ENCODE data around the gene KATNB1. TPM values are rescaled to one million over a fixed set of nuclear protein-coding genes. Genes with fewer than 3 reads are reported as not detected.

Gene KATNB1
- polyA plus RNA-seq, 1 of the 3 experiments (the other 2 are of a cell fraction), result 43.7 TPM

DNA sequence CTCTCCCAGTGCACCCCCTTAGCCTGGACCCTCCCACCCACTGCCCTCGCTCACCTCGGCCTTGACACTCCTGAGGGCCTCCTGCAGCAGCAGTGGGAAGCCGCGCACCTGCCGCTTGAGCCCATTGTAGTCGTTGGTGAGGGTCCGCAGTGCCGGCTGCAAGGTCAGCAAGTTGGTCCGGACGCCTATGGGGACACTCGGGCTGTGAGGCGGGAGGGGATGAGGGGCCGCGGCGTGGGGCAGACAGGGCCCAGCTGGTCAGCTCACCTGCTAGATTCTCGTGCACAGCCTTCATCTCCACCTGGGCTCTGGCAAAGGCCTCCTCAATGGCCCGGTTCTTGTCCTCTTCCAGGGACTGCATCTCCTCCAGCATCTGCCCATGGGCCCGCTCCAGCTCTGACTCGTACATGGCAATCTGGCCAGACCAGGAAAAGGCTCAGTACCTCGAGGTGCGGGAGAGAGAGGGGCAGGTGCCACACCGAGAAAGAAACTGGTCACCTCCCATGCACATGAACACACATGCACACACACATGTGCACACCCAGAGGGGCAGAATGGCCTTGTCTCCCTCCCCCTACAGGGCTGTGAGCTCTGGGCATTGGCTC, 34.1 kb downstream of the KATNB1 start:
- ChIA-PET CTCF (interaction anchor here (1.0 to 1.3 kb wide), 3 partner anchors 12 to 59 kb away, joined by 3 to 7 read pairs (median 5); no protein-coding TSS in a partner anchor), POLR2A (no interaction called here)
- Histone ChIP-seq H3K9me2 (no peaks in the 10 kb centered on the region), H3K27me3 (ENCODE audit: insufficient read depth) (no peaks in the 10 kb centered on the region), H3K27ac (ENCODE audit: low read depth in 2 of 2, low read length in 1 of 2) (no peak overlapping the region), H3K79me2 (ENCODE audit: insufficient read depth) (0 out of 2 replicates have a peak, but pooled peaks cover 2% of the 10 kb centered on the region), H3F3A (replicated peaks; ENCODE audit: insufficient read depth) (peaks cover 12% of the 10 kb centered on the region), H3K4me1 (ENCODE audit: control insufficient read depth in 1 of 2, insufficient read depth in 2 of 2, low read depth in 1 of 2, low read length in 1 of 2) (no peaks in the 10 kb centered on the region; a peak in 3 of 4 replicates), H4K20me1 (ENCODE audit: insufficient read depth) (peaks cover 9% of the 10 kb centered on the region; the same call in 1 of the 2 replicates), H2AFZ (ENCODE audit: low read depth) (no peak overlapping the region), H3K4me3 (ENCODE audit: low read depth in 2 of 2, low read length in 1 of 2) (no peak overlapping the region), H3K36me3 (replicated peaks in 1 of 2; ENCODE audit: control insufficient read depth in 1 of 2, insufficient read depth in 2 of 2, low read length in 1 of 2) (peaks cover 13 to 25% of the 10 kb centered on the region in 2 experiments), H3K9me3 (no peaks in the 10 kb centered on the region), H3K9ac (no peak overlapping the region), H3K4me2 (no peak overlapping the region)
- 97% methylated on average over 11 of the region's 22 CpGs for WGBS (ENCODE audit: low lambda C conversion rate)
- TF ChIP-seq FOXM1 (IDR thresholded peaks at IDR 0.05; ENCODE audit: low read depth) (no peak), NFIC (IDR thresholded peaks at IDR 0.05; ENCODE audit: borderline replicate concordance) (no peak), RFX5 (IDR thresholded peaks at IDR 0.05; ENCODE audit: low read length) (no peak), GABPA (IDR thresholded peaks at IDR 0.05; ENCODE audit: low read depth) (no peak), CHD2 (IDR thresholded peaks at IDR 0.05; ENCODE audit: low read length, partially characterized antibody) (no peak)
- TF ChIP-seq, protein P1, sequence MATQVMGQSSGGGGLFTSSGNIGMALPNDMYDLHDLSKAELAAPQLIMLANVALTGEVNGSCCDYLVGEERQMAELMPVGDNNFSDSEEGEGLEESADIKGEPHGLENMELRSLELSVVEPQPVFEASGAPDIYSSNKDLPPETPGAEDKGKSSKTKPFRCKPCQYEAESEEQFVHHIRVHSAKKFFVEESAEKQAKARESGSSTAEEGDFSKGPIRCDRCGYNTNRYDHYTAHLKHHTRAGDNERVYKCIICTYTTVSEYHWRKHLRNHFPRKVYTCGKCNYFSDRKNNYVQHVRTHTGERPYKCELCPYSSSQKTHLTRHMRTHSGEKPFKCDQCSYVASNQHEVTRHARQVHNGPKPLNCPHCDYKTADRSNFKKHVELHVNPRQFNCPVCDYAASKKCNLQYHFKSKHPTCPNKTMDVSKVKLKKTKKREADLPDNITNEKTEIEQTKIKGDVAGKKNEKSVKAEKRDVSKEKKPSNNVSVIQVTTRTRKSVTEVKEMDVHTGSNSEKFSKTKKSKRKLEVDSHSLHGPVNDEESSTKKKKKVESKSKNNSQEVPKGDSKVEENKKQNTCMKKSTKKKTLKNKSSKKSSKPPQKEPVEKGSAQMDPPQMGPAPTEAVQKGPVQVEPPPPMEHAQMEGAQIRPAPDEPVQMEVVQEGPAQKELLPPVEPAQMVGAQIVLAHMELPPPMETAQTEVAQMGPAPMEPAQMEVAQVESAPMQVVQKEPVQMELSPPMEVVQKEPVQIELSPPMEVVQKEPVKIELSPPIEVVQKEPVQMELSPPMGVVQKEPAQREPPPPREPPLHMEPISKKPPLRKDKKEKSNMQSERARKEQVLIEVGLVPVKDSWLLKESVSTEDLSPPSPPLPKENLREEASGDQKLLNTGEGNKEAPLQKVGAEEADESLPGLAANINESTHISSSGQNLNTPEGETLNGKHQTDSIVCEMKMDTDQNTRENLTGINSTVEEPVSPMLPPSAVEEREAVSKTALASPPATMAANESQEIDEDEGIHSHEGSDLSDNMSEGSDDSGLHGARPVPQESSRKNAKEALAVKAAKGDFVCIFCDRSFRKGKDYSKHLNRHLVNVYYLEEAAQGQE (IDR thresholded peaks at IDR 0.05; ENCODE audit: low read depth, low read length), result no peak
- no peak for DNase-seq

DNA sequence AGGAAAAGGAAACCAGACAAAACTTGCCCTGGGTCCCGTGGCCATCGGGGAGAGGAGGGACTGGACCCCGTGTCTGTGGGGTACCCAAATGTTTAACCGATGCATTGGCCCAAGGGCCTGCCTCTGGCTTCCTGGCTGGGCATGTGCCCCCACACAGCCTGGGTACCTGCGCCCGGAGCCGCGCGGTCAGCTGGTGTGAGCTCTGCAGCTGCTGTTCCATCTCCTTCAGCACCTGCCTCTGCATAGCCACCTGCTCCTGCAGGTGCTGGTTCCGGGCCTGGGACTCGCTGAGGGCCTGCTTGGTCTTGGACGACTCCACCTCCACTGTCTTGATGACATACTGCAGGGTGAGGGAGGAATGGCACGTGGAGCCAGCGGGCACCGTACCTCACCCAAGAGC, 34.8 kb downstream of the KATNB1 start:
- no peak for DNase-seq
- Histone ChIP-seq H3K9me3 (no peaks in the 10 kb centered on the region), H3K4me1 (ENCODE audit: control insufficient read depth in 1 of 2, insufficient read depth in 2 of 2, low read depth in 1 of 2, low read length in 1 of 2) (no peaks in the 10 kb centered on the region; a peak in 2 of 4 replicates), H3K4me3 (ENCODE audit: low read depth in 2 of 2, low read length in 1 of 2) (no peak overlapping the region), H4K20me1 (ENCODE audit: insufficient read depth) (peaks cover 9% of the 10 kb centered on the region; the same call in 1 of the 2 replicates), H3K9me2 (no peaks in the 10 kb centered on the region), H3F3A (replicated peaks; ENCODE audit: insufficient read depth) (peaks cover 8% of the 10 kb centered on the region), H2AFZ (ENCODE audit: low read depth) (no peak overlapping the region), H3K79me2 (ENCODE audit: insufficient read depth) (peaks cover 6% of the 10 kb centered on the region; the same call in 1 of the 2 replicates), H3K4me2 (no peak overlapping the region), H3K27ac (ENCODE audit: low read depth in 2 of 2, low read length in 1 of 2) (no peak overlapping the region), H3K9ac (no peak overlapping the region), H3K36me3 (replicated peaks in 1 of 2; ENCODE audit: control insufficient read depth in 1 of 2, insufficient read depth in 2 of 2, low read length in 1 of 2) (peaks cover 10 to 25% of the 10 kb centered on the region in 2 experiments), H3K27me3 (ENCODE audit: insufficient read depth) (no peaks in the 10 kb centered on the region)
- POLR2A ChIA-PET, result no interaction called here
- TF ChIP-seq, protein P2, sequence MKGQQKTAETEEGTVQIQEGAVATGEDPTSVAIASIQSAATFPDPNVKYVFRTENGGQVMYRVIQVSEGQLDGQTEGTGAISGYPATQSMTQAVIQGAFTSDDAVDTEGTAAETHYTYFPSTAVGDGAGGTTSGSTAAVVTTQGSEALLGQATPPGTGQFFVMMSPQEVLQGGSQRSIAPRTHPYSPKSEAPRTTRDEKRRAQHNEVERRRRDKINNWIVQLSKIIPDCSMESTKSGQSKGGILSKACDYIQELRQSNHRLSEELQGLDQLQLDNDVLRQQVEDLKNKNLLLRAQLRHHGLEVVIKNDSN (IDR thresholded peaks at IDR 0.05; ENCODE audit: borderline replicate concordance, low read depth), result no peak
- TF ChIP-seq FOSL2 (IDR thresholded peaks at IDR 0.05; ENCODE audit: borderline replicate concordance, low read depth), result no peak
- no peak for TF ChIP-seq GABPA (IDR thresholded peaks at IDR 0.05; ENCODE audit: low read depth)
- TF ChIP-seq, protein P1 (IDR thresholded peaks at IDR 0.05; ENCODE audit: low read depth, low read length), result no peak
- TF ChIP-seq RXRA (IDR thresholded peaks at IDR 0.05; ENCODE audit: borderline replicate concordance, low read depth), result no peak
- TF ChIP-seq, protein P3, sequence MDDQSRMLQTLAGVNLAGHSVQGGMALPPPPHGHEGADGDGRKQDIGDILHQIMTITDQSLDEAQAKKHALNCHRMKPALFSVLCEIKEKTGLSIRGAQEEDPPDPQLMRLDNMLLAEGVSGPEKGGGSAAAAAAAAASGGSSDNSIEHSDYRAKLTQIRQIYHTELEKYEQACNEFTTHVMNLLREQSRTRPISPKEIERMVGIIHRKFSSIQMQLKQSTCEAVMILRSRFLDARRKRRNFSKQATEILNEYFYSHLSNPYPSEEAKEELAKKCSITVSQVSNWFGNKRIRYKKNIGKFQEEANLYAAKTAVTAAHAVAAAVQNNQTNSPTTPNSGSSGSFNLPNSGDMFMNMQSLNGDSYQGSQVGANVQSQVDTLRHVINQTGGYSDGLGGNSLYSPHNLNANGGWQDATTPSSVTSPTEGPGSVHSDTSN (IDR thresholded peaks at IDR 0.05), result no peak
- CTCF ChIA-PET, result interaction anchor here (0.8 to 1.3 kb wide), 6 partner anchors 12 to 349 kb away, joined by 3 to 7 read pairs (median 3); no protein-coding TSS in a partner anchor
- 100% methylated on average over 5 of the region's 15 CpGs for WGBS (ENCODE audit: low lambda C conversion rate)
